Trophoblast cell (in vitro differentiated cells and primary cell): ENCODE results near the gene TKTL1.
"Not testable (repeated sequence)": the region's sequence is repeated elsewhere in the genome, so short reads cannot be mapped to it uniquely, and the experiment has no call there.

Experiments used
- DNase-seq, 2 donors: peaks; one replicate each; pipeline ENCODE4 v3.0.0-alpha.2; 2016
- H2AFZ ChIP-seq: 2 replicates; pipeline ENCODE4 v1.6.1; 2013; ENCODE audit warnings: low read length, moderate library complexity, mild to moderate bottlenecking; ENCODE audit not compliant: insufficient read depth, poor library complexity
- H2AK5ac ChIP-seq: 2 replicates; pipeline ENCODE4 v1.6.1; 2013; ENCODE audit warnings: mild to moderate bottlenecking, low read length
- H2BK120ac ChIP-seq: 2 replicates; pipeline ENCODE4 v1.6.1; 2013; ENCODE audit warnings: low read length, mild to moderate bottlenecking, moderate library complexity; ENCODE audit not compliant: insufficient read depth, poor library complexity
- H2BK12ac ChIP-seq: 2 replicates; pipeline ENCODE4 v1.6.1; 2013; ENCODE audit warnings: mild to moderate bottlenecking, low read length, moderate library complexity
- H2BK5ac ChIP-seq: 2 replicates; pipeline ENCODE4 v1.6.1; 2013; ENCODE audit warnings: low read length, low read depth, moderate library complexity, mild to moderate bottlenecking; ENCODE audit not compliant: poor library complexity
- H3K14ac ChIP-seq: 2 replicates; pipeline ENCODE4 v1.6.1; 2013; ENCODE audit warnings: mild to moderate bottlenecking, low read length
- H3K18ac ChIP-seq: 2 replicates; pipeline ENCODE4 v1.6.1; 2013; ENCODE audit warnings: mild to moderate bottlenecking, low read length
- H3K23ac ChIP-seq: 2 replicates; pipeline ENCODE4 v1.6.1; 2013; ENCODE audit warnings: low read length
- H3K27ac ChIP-seq: 2 replicates; pipeline ENCODE4 v1.5.1; 2013; ENCODE audit warnings: low read depth, mild to moderate bottlenecking, inconsistent platforms, low read length, moderate library complexity
- H3K27me3 ChIP-seq: 2 replicates; pipeline ENCODE4 v1.6.1; 2013; ENCODE audit warnings: inconsistent platforms, mild to moderate bottlenecking, low read length, moderate library complexity; ENCODE audit not compliant: insufficient read depth
- H3K36me3 ChIP-seq, 2 experiments: 1 replicate in 1 of 2; 2 replicates in 1 of 2; pipeline ENCODE4 v1.6.1; 2013; ENCODE audit warnings: low read length in 2 of 2, mild to moderate bottlenecking in 2 of 2, moderate library complexity in 1 of 2; ENCODE audit not compliant: insufficient read depth in 2 of 2, control insufficient read depth in 1 of 2
- H3K4ac ChIP-seq: 2 replicates; pipeline ENCODE4 v1.6.1; 2013; ENCODE audit warnings: low read depth, mild to moderate bottlenecking, low read length, moderate library complexity
- H3K4me1 ChIP-seq, 2 experiments: 1 replicate in 1 of 2; 2 replicates in 1 of 2; pipeline ENCODE4 v1.6.1; 2013; ENCODE audit warnings: low read length in 2 of 2, mild to moderate bottlenecking in 2 of 2, moderate library complexity in 1 of 2; ENCODE audit not compliant: insufficient read depth in 2 of 2, control insufficient read depth in 1 of 2
- H3K4me2 ChIP-seq: 2 replicates; pipeline ENCODE4 v1.6.1; 2013; ENCODE audit warnings: inconsistent platforms, mild to moderate bottlenecking, low read length, moderate library complexity
- H3K4me3 ChIP-seq: 2 replicates; pipeline ENCODE4 v1.5.1; 2013; ENCODE audit warnings: mild to moderate bottlenecking, low read depth, low read length, inconsistent platforms
- H3K79me1 ChIP-seq: one replicate; pipeline ENCODE4 v1.6.1; 2013; ENCODE audit warnings: low read length
- H3K79me2 ChIP-seq: 2 replicates; pipeline ENCODE4 v1.6.1; 2013; ENCODE audit warnings: low read length, mild to moderate bottlenecking; ENCODE audit not compliant: control insufficient read depth, insufficient read depth, poor library complexity
- H3K9ac ChIP-seq: 2 replicates; pipeline ENCODE4 v1.6.1; 2013; ENCODE audit warnings: mild to moderate bottlenecking, low read length
- H3K9me3 ChIP-seq: 2 replicates; pipeline ENCODE4 v1.6.1; 2013; ENCODE audit warnings: low read depth, mild to moderate bottlenecking, control low read depth, inconsistent platforms, low read length; ENCODE audit not compliant: insufficient read depth
- H4K12ac ChIP-seq: 2 replicates; pipeline ENCODE4 v1.6.1; 2013; ENCODE audit warnings: low read depth, mild to moderate bottlenecking, low read length, moderate library complexity
- H4K8ac ChIP-seq: 2 replicates; pipeline ENCODE4 v1.6.1; 2013; ENCODE audit warnings: low read depth, mild to moderate bottlenecking, low read length, moderate library complexity
- H4K91ac ChIP-seq: one replicate; pipeline ENCODE4 v1.6.1; 2013; ENCODE audit warnings: low read depth, mild to moderate bottlenecking, low read length, moderate library complexity
- WGBS: extraction: QIAGEN DNeasy Blood & Tissue Kit; methylation state at CpG from one replicate; pipeline ENCODE4 v1.1.7; 2013; ENCODE audit warnings: missing lambda C conversion rate; ENCODE audit not compliant: insufficient read length, insufficient coverage; ENCODE audit errors: extremely low coverage; 5-methylcytosine and 5-hydroxymethylcytosine counted together

Gene TKTL1

GRCh38 chrX:154333837-154334271 is 38.3 kb downstream of the TKTL1 start:
- Histone ChIP-seq H3K18ac (no peak overlapping the region), H2BK5ac (no peak overlapping the region), H3K14ac (no peak overlapping the region), H3K23ac (no peak overlapping the region), H3K4me3 (no peak overlapping the region), H4K8ac (no peak overlapping the region), H4K91ac (no peak overlapping the region), H2BK120ac (no peak overlapping the region), H4K12ac (no peak overlapping the region), H2BK12ac (no peak overlapping the region), H3K4ac (no peak overlapping the region), H2AK5ac (no peak overlapping the region), H3K4me2 (no peak overlapping the region), H3K4me1 (no peaks in the 10 kb centered on the region), H2AFZ (no peak overlapping the region), H3K36me3 (no peaks in the 10 kb centered on the region), H3K27ac (no peak overlapping the region), H3K27me3 (no peaks in the 10 kb centered on the region), H3K9ac (no peak overlapping the region), H3K79me2 (no peaks in the 10 kb centered on the region), H3K79me1 (no peaks in the 10 kb centered on the region), H3K9me3 (no peaks in the 10 kb centered on the region)
- WGBS = no CpG with 5 or more reads among the region's 6 CpGs
- no peak for DNase-seq

- H3K14ac ChIP-seq = no peak overlapping the region
- H3K4me3 ChIP-seq = no peak overlapping the region
- no peak overlapping the region for H2AK5ac ChIP-seq
- H2BK120ac ChIP-seq = no peak overlapping the region
- no peaks in the 10 kb centered on the region for H3K4me1 ChIP-seq
- no peak overlapping the region for H3K27ac ChIP-seq
- H3K9me3 ChIP-seq = no peaks in the 10 kb centered on the region
- H4K12ac ChIP-seq = no peak overlapping the region
- no peak overlapping the region for H4K8ac ChIP-seq
- H3K18ac ChIP-seq = no peak overlapping the region
- no peaks in the 10 kb centered on the region for H3K36me3 ChIP-seq
- no CpG with 5 or more reads among the region's 10 CpGs for WGBS
- no peak overlapping the region for H3K23ac ChIP-seq
- no peaks in the 10 kb centered on the region for H3K79me2 ChIP-seq
- no peak overlapping the region for H2BK5ac ChIP-seq
- H3K4me2 ChIP-seq = no peak overlapping the region
- no peak overlapping the region for H2AFZ ChIP-seq
- H4K91ac ChIP-seq = no peak overlapping the region
- no peaks in the 10 kb centered on the region for H3K27me3 ChIP-seq
- H3K9ac ChIP-seq = no peak overlapping the region
- H3K79me1 ChIP-seq = no peaks in the 10 kb centered on the region
- H2BK12ac ChIP-seq = no peak overlapping the region
- H3K4ac ChIP-seq = no peak overlapping the region
- DNase-seq = no peak
Observed at GRCh38 chrX:154334496-154334895, 38.9 kb downstream of the TKTL1 start.

- not testable (repeated sequence) for H3K4me3 ChIP-seq, H3K27me3 ChIP-seq, H2BK120ac ChIP-seq, H2AK5ac ChIP-seq, H4K8ac ChIP-seq, H3K4ac ChIP-seq, H4K12ac ChIP-seq, H3K9ac ChIP-seq, H3K23ac ChIP-seq, H3K79me1 ChIP-seq, H3K4me1 ChIP-seq, H4K91ac ChIP-seq, H3K36me3 ChIP-seq, H2AFZ ChIP-seq, H3K4me2 ChIP-seq, H3K27ac ChIP-seq, H3K14ac ChIP-seq, DNase-seq, H3K79me2 ChIP-seq, H2BK5ac ChIP-seq, H3K18ac ChIP-seq, H3K9me3 ChIP-seq, H2BK12ac ChIP-seq
- no CpG with 5 or more reads among the region's 115 CpGs for WGBS
Observed at GRCh38 chrX:154341399-154342298, 46.1 kb downstream of the TKTL1 start.

GRCh38 chrX:154343063-154343462 is 47.5 kb downstream of the TKTL1 start:
- not testable (repeated sequence) for H2BK12ac ChIP-seq, H3K14ac ChIP-seq, H4K91ac ChIP-seq, H3K9me3 ChIP-seq, DNase-seq, H3K9ac ChIP-seq, H3K27me3 ChIP-seq, H3K4me2 ChIP-seq, H3K18ac ChIP-seq, H3K4me1 ChIP-seq, H4K12ac ChIP-seq, H2BK5ac ChIP-seq, H3K79me1 ChIP-seq, H2BK120ac ChIP-seq, H3K36me3 ChIP-seq, H3K79me2 ChIP-seq, H3K27ac ChIP-seq, H3K4ac ChIP-seq, H3K23ac ChIP-seq, H2AK5ac ChIP-seq, H2AFZ ChIP-seq, H4K8ac ChIP-seq, H3K4me3 ChIP-seq
- WGBS = no CpG with 5 or more reads among the region's 16 CpGs
